B cell (primary cell): ENCODE measurements around the gene ANKRD29. TPM values are rescaled to one million over a fixed set of nuclear protein-coding genes. Genes with fewer than 3 reads are reported as not detected.

ENCODE experiments used
- ATAC-seq: fragments of 200-7000 bp; cut with Tn5 transposase; one replicate; pipeline ENCODE4 v1.10.0; 2021; ENCODE audit warnings: low read depth, mild to moderate bottlenecking, moderate number of reproducible peaks, moderate library complexity
- CTCF ChIA-PET: fragments of 350-600 bp; sonication (Branson Sonifier 250); formaldehyde crosslinking; loops from one replicate; lab custom pipeline; 2021; ENCODE audit warnings: antibody characterized with exemption, inconsistent platforms; lab: Charles Lee
- POLR2A ChIA-PET: fragments of 350-600 bp; sonication (Branson Sonifier 250); formaldehyde crosslinking; loops from one replicate; lab custom pipeline; 2021; ENCODE audit warnings: antibody characterized with exemption; lab: Charles Lee
- DNase-seq: peaks from one replicate; pipeline ENCODE4 v3.0.0; 2013
- H2AFZ ChIP-seq: 2 replicates; pipeline ENCODE4 v1.6.1; 2012; ENCODE audit warnings: mild to moderate bottlenecking, low read depth, low read length; ENCODE audit not compliant: insufficient read depth, poor library complexity, severe bottlenecking
- H3K27ac ChIP-seq, 2 donors: 1 replicate in 1 of 2; 2 replicates in 1 of 2; pipeline ENCODE4 v1.5.1; 2012 to 2013; ENCODE audit warnings: low read length in 2 of 2, mild to moderate bottlenecking in 2 of 2, moderate library complexity in 1 of 2
- H3K27me3 ChIP-seq, 4 experiments: fragments of 200-600 bp in 1 of 4; sonication (generic) in 1 of 4; replicated peaks in 1 of 4; 1 replicate in 2 of 4; 2 replicates in 2 of 4; pipeline versions ENCODE4 v1.6.1 to v1.7.0; 2013 to 2016; ENCODE audit warnings: low read length in 3 of 4, mild to moderate bottlenecking in 2 of 4, mixed read lengths in 1 of 4, moderate library complexity in 1 of 4; ENCODE audit not compliant: insufficient read depth in 4 of 4, control insufficient read depth in 3 of 4; ENCODE audit errors: control extremely low read depth in 1 of 4
- H3K36me3 ChIP-seq, 2 experiments: replicated peaks in 1 of 2; 1 replicate in 1 of 2; 2 replicates in 1 of 2; pipeline versions ENCODE4 v1.6.1 to v1.7.1; 2013; ENCODE audit warnings: low read length in 1 of 2; ENCODE audit not compliant: insufficient read depth in 2 of 2, control insufficient read depth in 1 of 2; ENCODE audit errors: control extremely low read depth in 1 of 2, extremely low read depth in 1 of 2
- H3K4me1 ChIP-seq, 2 donors: fragments of 200-600 bp in 1 of 2; sonication (generic) in 1 of 2; 1 replicate in 1 of 2; 2 replicates in 1 of 2; pipeline versions ENCODE4 v1.5.1 to v1.6.1; 2013 to 2017; ENCODE audit warnings: low read length in 2 of 2; ENCODE audit not compliant: control insufficient read depth in 2 of 2, insufficient read depth in 2 of 2
- H3K4me2 ChIP-seq: replicated peaks from 2 replicates; pipeline ENCODE3; 2012; ENCODE audit warnings: mild to moderate bottlenecking, low read depth, low read length; ENCODE audit not compliant: poor library complexity, severe bottlenecking
- H3K4me3 ChIP-seq, 5 experiments: fragments of 200-600 bp in 1 of 5; sonication (generic) in 1 of 5; 1 replicate in 3 of 5; 2 replicates in 2 of 5; pipeline versions ENCODE4 v1.5.1 to v1.7.0; 2011 to 2016; ENCODE audit warnings: low read length in 4 of 5, mild to moderate bottlenecking in 4 of 5, low read depth in 2 of 5, control low read depth in 1 of 5, moderate library complexity in 1 of 5; ENCODE audit not compliant: insufficient read depth in 1 of 5; ENCODE audit errors: control extremely low read depth in 1 of 5, extremely low read depth in 1 of 5
- H3K79me2 ChIP-seq: fragments of 200-600 bp; sonication (generic); one replicate; pipeline ENCODE4 v1.6.0; 2016; ENCODE audit warnings: low read length; ENCODE audit not compliant: control insufficient read depth, insufficient read depth
- H3K9ac ChIP-seq: fragments of 200-600 bp; sonication (generic); 2 replicates; pipeline ENCODE4 v1.6.1; 2017; ENCODE audit warnings: mild to moderate bottlenecking, low read length, moderate library complexity
- H3K9me3 ChIP-seq, 3 donors: one replicate each; pipeline versions ENCODE4 v1.6.1 to v1.7.1; 2013; ENCODE audit warnings: low read length in 2 of 3; ENCODE audit not compliant: control insufficient read depth in 2 of 3, insufficient read depth in 1 of 3; ENCODE audit errors: control extremely low read depth in 1 of 3
- H4K20me1 ChIP-seq: 2 replicates; pipeline ENCODE4 v1.6.0; 2012; ENCODE audit warnings: mild to moderate bottlenecking, low read length; ENCODE audit not compliant: insufficient read depth, control insufficient read depth, poor library complexity, severe bottlenecking
- H3K27ac Mint-ChIP-seq: one replicate; pipeline ENCODE4 v1.8.0; 2021; ENCODE audit warnings: mixed read lengths
- H3K27me3 Mint-ChIP-seq: one replicate; pipeline ENCODE4 v1.8.0; 2021; ENCODE audit warnings: mixed read lengths
- H3K4me1 Mint-ChIP-seq: one replicate; pipeline ENCODE4 v1.8.0; 2021; ENCODE audit warnings: mixed read lengths
- H3K4me3 Mint-ChIP-seq: one replicate; pipeline ENCODE4 v1.8.0; 2021; ENCODE audit warnings: mixed read lengths
- H3K9me3 Mint-ChIP-seq: one replicate; pipeline ENCODE4 v1.8.0; 2022; ENCODE audit warnings: mixed read lengths; ENCODE audit not compliant: insufficient read depth
- EZH2 ChIP-seq: IDR thresholded peaks from 2 replicates; pipeline ENCODE4 v1.6.1; 2012; ENCODE audit warnings: borderline replicate concordance, low read depth, mild to moderate bottlenecking, moderate library complexity, low read length; ENCODE audit not compliant: insufficient read depth, poor library complexity, severe bottlenecking
- WGBS: methylation state at CpG from one replicate; pipeline ENCODE4 v1.1.5; 2013; ENCODE audit warnings: missing lambda C conversion rate; ENCODE audit not compliant: insufficient coverage; 5-methylcytosine and 5-hydroxymethylcytosine counted together
- intact Hi-C: fragments of 100-400 bp; cut with micrococcal nuclease; formaldehyde crosslinking; loops from one replicate; pipeline ENCODE4 v1.10.0; 2022
- polyA plus RNA-seq: library from polyadenylated mRNA; depleted of rRNA; stranded (reverse); fragments of >200 nt; gene quantifications from 2 replicates; pipeline ENCODE4 v1.2.3, GENCODE V29; 2012
- total RNA-seq, 2 donors: library from RNA; stranded (reverse); fragments of 120-200 nt in 1 of 2; gene quantifications; 1 replicate in 1 of 2; 2 replicates in 1 of 2; pipeline versions ENCODE4 v1.2.3 to v1.2.4, GENCODE V29; 2013 to 2022
- TF ChIP-seq, protein P1 (sequence below): fragments of 200-600 bp; IDR thresholded peaks from one replicate; pipeline ENCODE4 v1.8.0; 2022; ENCODE audit warnings: antibody characterized with exemption, mild to moderate bottlenecking

ANKRD29 gene
- total and polyA plus RNA-seq, 2 donors (not counting 1 experiment from before 2014, with no cell fraction given): not detected

DNA sequence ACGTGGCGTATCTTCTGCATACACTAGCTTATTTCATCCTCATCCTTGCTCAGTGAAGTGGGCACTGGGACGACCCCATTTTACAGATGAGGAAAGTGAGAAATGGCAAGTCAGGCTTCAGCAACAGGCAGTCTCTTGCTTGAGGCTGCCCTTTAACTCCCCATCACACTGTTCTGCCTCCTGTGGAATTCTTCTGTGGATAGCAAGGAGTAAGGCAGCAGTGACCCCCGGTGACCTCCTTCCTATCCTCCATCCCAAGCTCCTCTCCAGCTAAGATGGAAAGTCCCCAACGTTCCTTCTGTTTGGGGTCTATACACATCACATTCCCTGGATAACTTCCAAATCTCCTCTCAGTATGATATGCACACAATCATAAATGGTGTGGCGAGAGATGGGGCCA lies 10.5 kb downstream of the ANKRD29 start:
- no peak for DNase-seq
- Mint-ChIP-seq H3K9me3 (no peaks in the 10 kb centered on the region), H3K27me3 (peaks cover 35% of the 10 kb centered on the region), H3K4me3 (no peak overlapping the region), H3K4me1 (no peaks in the 10 kb centered on the region), H3K27ac (no peak overlapping the region)
- Histone ChIP-seq H3K9ac (no peak overlapping the region), H3K27ac (no peak overlapping the region), H3K36me3 (no peaks in the 10 kb centered on the region), H3K4me1 (no peaks in the 10 kb centered on the region), H3K79me2 (no peaks in the 10 kb centered on the region), H4K20me1 (no peaks in the 10 kb centered on the region), H3K27me3 (no peaks in the 10 kb centered on the region), H3K4me3 (no peak overlapping the region), H2AFZ (no peak overlapping the region), H3K4me2 (no peak overlapping the region), H3K9me3 (no peaks in the 10 kb centered on the region)
- WGBS: 89% methylated on average over 3 of the region's 6 CpGs
- ATAC-seq: no peak
- intact Hi-C loops: no loop called here
- ChIA-PET CTCF (no interaction called here), POLR2A (no interaction called here)
- TF ChIP-seq, protein P1, sequence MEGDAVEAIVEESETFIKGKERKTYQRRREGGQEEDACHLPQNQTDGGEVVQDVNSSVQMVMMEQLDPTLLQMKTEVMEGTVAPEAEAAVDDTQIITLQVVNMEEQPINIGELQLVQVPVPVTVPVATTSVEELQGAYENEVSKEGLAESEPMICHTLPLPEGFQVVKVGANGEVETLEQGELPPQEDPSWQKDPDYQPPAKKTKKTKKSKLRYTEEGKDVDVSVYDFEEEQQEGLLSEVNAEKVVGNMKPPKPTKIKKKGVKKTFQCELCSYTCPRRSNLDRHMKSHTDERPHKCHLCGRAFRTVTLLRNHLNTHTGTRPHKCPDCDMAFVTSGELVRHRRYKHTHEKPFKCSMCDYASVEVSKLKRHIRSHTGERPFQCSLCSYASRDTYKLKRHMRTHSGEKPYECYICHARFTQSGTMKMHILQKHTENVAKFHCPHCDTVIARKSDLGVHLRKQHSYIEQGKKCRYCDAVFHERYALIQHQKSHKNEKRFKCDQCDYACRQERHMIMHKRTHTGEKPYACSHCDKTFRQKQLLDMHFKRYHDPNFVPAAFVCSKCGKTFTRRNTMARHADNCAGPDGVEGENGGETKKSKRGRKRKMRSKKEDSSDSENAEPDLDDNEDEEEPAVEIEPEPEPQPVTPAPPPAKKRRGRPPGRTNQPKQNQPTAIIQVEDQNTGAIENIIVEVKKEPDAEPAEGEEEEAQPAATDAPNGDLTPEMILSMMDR: no peak
- TF ChIP-seq EZH2: no peak

- Histone ChIP-seq H3K9me3 (no peaks in the 10 kb centered on the region), H3K27me3 (no peaks in the 10 kb centered on the region), H3K9ac (no peak overlapping the region), H3K79me2 (no peaks in the 10 kb centered on the region), H3K36me3 (no peaks in the 10 kb centered on the region), H3K4me3 (no peak overlapping the region), H3K27ac (no peak overlapping the region), H3K4me2 (no peak overlapping the region), H3K4me1 (no peaks in the 10 kb centered on the region), H2AFZ (no peak overlapping the region), H4K20me1 (no peaks in the 10 kb centered on the region)
- no peak for TF ChIP-seq EZH2
- TF ChIP-seq, protein P1: no peak
- Mint-ChIP-seq H3K27me3 (peaks cover 33% of the 10 kb centered on the region), H3K4me3 (no peak overlapping the region), H3K27ac (no peak overlapping the region), H3K4me1 (no peaks in the 10 kb centered on the region), H3K9me3 (no peaks in the 10 kb centered on the region)
- DNase-seq (no peak), ATAC-seq (no peak)
- 100% methylated on average over 2 of the region's 6 CpGs for WGBS
- CTCF ChIA-PET: no interaction called here
- POLR2A ChIA-PET: no interaction called here
- intact Hi-C loops: no loop called here
Measured at GRCh38 chr18:23650968-23651927, 11.5 kb downstream of the ANKRD29 start.
